Natural killer cell (primary cell): Measurements from ENCODE around the gene BRF1. TPM values are rescaled to one million over a fixed set of nuclear protein-coding genes. Genes with fewer than 3 reads are reported as not detected.

Experiments
- ATAC-seq, 3 donors: fragments of 150-1000 bp in 2 of 3; fragments of 200-7000 bp in 1 of 3; cut with Tn5 transposase; 1 replicate in 1 of 3; 2 replicates in 2 of 3; pipeline ENCODE4 v1.10.0; 2021; ENCODE audit warnings: mild to moderate bottlenecking in 2 of 3, moderate library complexity in 2 of 3
- DNase-seq, 2 donors: peaks; one replicate each; pipeline versions ENCODE4 v3.0.0 to v3.0.0-alpha.2; 2013 to 2021; ENCODE audit warnings: mixed read lengths in 1 of 2
- H3K27ac ChIP-seq: one replicate; pipeline ENCODE4 v1.5.1; 2013; ENCODE audit warnings: mild to moderate bottlenecking, low read length
- H3K27me3 ChIP-seq: one replicate; pipeline ENCODE4 v1.6.1; 2013; ENCODE audit warnings: low read length; ENCODE audit not compliant: control insufficient read depth, insufficient read depth
- H3K36me3 ChIP-seq: one replicate; pipeline ENCODE4 v1.6.1; 2013; ENCODE audit warnings: low read length; ENCODE audit not compliant: control insufficient read depth, insufficient read depth
- H3K4me1 ChIP-seq: one replicate; pipeline ENCODE4 v1.6.1; 2013; ENCODE audit warnings: low read length; ENCODE audit not compliant: control insufficient read depth, insufficient read depth
- H3K4me3 ChIP-seq: one replicate; pipeline ENCODE4 v1.5.1; 2013; ENCODE audit warnings: low read length
- H3K9me3 ChIP-seq: one replicate; pipeline ENCODE4 v1.6.1; 2013; ENCODE audit warnings: low read length; ENCODE audit not compliant: control insufficient read depth, insufficient read depth
- H3K27ac Mint-ChIP-seq, 2 donors: one replicate each; pipeline ENCODE4 v1.8.0; 2022; ENCODE audit warnings: mild to moderate bottlenecking in 2 of 2, mixed read lengths in 2 of 2, moderate library complexity in 1 of 2
- H3K27me3 Mint-ChIP-seq, 2 donors: one replicate each; pipeline ENCODE4 v1.8.0; 2022; ENCODE audit warnings: low read depth in 2 of 2, mixed read lengths in 2 of 2
- H3K36me3 Mint-ChIP-seq: one replicate; pipeline ENCODE4 v1.8.0; 2022; ENCODE audit warnings: mixed read lengths
- H3K4me1 Mint-ChIP-seq, 2 donors: one replicate each; pipeline ENCODE4 v1.8.0; 2022; ENCODE audit warnings: mixed read lengths in 2 of 2
- H3K4me3 Mint-ChIP-seq: one replicate; pipeline ENCODE4 v1.8.0; 2022; ENCODE audit warnings: mild to moderate bottlenecking, moderate library complexity, mixed read lengths
- H3K9me3 Mint-ChIP-seq, 2 donors: one replicate each; pipeline ENCODE4 v1.8.0; 2022; ENCODE audit warnings: mixed read lengths in 2 of 2
- WGBS: methylation state at CpG from one replicate; pipeline ENCODE4 v1.1.7; 2013; ENCODE audit warnings: missing lambda C conversion rate; ENCODE audit not compliant: insufficient coverage; 5-methylcytosine and 5-hydroxymethylcytosine counted together
- intact Hi-C: fragments of 100-400 bp; cut with micrococcal nuclease; formaldehyde crosslinking; loops from one replicate; pipeline ENCODE4 v1.14.2; 2022
- total RNA-seq, 4 donors: library from RNA; stranded (reverse); fragments of 120-200 nt in 1 of 4; gene quantifications; one replicate each; pipeline versions ENCODE4 v1.2.3 to v1.2.4, GENCODE V29; 2013 to 2022
- TF ChIP-seq, protein P1 (sequence below): fragments of 200-600 bp; IDR thresholded peaks from one replicate; pipeline ENCODE4 v1.8.0; 2022; ENCODE audit warnings: antibody characterized with exemption

The BRF1 gene
- total RNA-seq, 3 donors from 2014 or later (not counting 1 experiment from before 2014, with no cell fraction given) = 82.4 to 92.7 (median 87.4) TPM

DNA sequence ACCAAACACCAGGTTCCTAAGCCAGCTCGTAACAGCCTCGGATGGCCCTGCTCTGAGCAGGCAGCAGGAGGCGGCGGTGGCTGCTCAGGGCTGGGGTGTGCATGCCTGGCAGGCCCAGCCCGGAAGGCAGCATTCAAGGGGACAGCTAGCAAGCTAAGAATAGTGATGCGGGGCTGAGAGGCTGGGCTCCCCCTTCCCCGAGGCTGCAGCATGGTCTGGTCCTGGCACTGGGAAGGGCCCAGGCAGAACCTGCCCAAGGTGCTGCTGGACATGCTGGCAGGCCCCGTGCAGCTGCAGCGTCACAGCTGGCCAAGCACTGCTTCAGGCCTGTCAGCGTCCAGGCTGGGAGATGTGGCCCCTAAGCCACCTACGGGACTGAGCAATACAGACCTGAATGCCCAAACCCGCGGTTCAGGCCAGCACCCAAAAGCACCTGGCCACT, 93.3 kb downstream of the BRF1 start:
- Histone ChIP-seq H3K36me3 (peaks cover 6% of the 10 kb centered on the region), H3K4me3 (no peak overlapping the region), H3K27ac (no peak overlapping the region), H3K9me3 (no peaks in the 10 kb centered on the region), H3K4me1 (peaks cover 17% of the 10 kb centered on the region), H3K27me3 (no peaks in the 10 kb centered on the region)
- intact Hi-C loops = loop anchor here (10.0 kb wide), 1 partner anchor 87 kb away; no protein-coding TSS in a partner anchor
- TF ChIP-seq, protein P1, sequence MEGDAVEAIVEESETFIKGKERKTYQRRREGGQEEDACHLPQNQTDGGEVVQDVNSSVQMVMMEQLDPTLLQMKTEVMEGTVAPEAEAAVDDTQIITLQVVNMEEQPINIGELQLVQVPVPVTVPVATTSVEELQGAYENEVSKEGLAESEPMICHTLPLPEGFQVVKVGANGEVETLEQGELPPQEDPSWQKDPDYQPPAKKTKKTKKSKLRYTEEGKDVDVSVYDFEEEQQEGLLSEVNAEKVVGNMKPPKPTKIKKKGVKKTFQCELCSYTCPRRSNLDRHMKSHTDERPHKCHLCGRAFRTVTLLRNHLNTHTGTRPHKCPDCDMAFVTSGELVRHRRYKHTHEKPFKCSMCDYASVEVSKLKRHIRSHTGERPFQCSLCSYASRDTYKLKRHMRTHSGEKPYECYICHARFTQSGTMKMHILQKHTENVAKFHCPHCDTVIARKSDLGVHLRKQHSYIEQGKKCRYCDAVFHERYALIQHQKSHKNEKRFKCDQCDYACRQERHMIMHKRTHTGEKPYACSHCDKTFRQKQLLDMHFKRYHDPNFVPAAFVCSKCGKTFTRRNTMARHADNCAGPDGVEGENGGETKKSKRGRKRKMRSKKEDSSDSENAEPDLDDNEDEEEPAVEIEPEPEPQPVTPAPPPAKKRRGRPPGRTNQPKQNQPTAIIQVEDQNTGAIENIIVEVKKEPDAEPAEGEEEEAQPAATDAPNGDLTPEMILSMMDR = no peak
- H3K4me1 Mint-ChIP-seq = peaks cover 0 to 10% of the 10 kb centered on the region in 2 donors
- H3K27me3 Mint-ChIP-seq = no peaks in the 10 kb centered on the region
- H3K36me3 Mint-ChIP-seq = no peaks in the 10 kb centered on the region
- DNase-seq (peak in 1 of 2 donors; percentile 36), ATAC-seq (no peak)
- WGBS = 89% methylated on average over 13 of the region's 13 CpGs
- H3K4me3 Mint-ChIP-seq = no peak overlapping the region
- H3K27ac Mint-ChIP-seq = no peak overlapping the region
- H3K9me3 Mint-ChIP-seq = no peaks in the 10 kb centered on the region

DNA sequence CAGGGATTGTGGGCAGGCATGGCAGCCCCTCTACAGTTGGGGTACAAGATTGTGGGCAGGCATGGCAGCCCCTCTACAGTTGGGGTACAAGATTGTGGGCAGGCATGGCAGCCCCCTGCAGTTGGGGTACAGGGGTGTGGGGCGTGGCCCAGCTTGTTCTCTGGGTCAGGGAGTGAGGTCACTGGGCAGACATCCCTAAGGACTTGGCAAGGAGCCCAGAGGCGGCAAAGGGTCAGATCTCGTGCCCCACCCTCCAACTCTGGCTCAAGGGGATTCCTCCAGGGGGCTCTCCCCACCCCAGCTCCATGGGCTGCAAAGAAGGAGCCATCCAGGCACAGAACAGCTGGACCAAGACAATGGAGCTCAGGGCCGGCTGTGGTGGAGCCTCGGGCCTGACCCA, 93.9 kb downstream of the BRF1 start:
- no peaks in the 10 kb centered on the region for H3K36me3 Mint-ChIP-seq
- no peak overlapping the region for H3K27ac Mint-ChIP-seq
- H3K4me3 Mint-ChIP-seq = no peak overlapping the region
- intact Hi-C loops = loop anchor here (10.0 kb wide), 1 partner anchor 88 kb away; no protein-coding TSS in a partner anchor
- no peak for ATAC-seq
- H3K4me1 Mint-ChIP-seq = peaks cover 0 to 12% of the 10 kb centered on the region in 2 donors
- WGBS = 85% methylated on average over 5 of the region's 5 CpGs
- no peak overlapping the region for H3K4me3 ChIP-seq
- no peaks in the 10 kb centered on the region for H3K9me3 ChIP-seq
- peaks cover 6% of the 10 kb centered on the region for H3K36me3 ChIP-seq
- H3K9me3 Mint-ChIP-seq = no peaks in the 10 kb centered on the region
- TF ChIP-seq, protein P1 = no peak
- H3K4me1 ChIP-seq = peaks cover 23% of the 10 kb centered on the region
- peaks cover 0 to 2% of the 10 kb centered on the region in 2 donors for H3K27me3 Mint-ChIP-seq
- no peaks in the 10 kb centered on the region for H3K27me3 ChIP-seq
- H3K27ac ChIP-seq = no peak overlapping the region
- DNase-seq = no peak

DNA sequence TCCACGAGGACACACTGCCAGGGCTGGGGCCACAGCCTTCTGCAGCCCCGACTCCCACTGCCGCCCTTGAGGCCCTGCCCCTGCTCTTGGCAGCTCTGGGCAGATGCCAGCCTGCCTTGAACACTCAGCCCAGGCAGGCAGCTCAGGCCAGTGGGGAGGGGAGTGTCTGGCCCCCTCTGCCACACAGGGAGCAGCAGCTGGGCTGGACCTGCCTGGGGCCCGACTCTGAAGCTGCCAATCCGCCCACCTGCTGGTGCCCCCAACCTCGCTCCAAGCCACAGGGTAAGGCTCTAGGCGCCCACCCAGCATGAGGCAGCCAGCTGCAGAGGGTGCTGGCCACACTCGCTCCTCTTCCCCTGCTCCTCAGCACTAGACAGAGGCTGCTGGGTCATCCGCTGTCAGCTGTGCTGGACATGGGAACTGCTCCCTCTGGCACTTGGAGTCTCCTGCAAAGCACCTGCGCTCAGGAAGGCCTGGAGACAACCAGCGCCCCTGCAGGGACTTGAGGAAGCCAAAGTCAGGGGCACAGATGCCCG, 95.1 kb downstream of the BRF1 start:
- intact Hi-C loops = loop anchor here (10.0 kb wide), 1 partner anchor 89 kb away; no protein-coding TSS in a partner anchor
- Mint-ChIP-seq H3K9me3 (no peaks in the 10 kb centered on the region), H3K36me3 (no peaks in the 10 kb centered on the region), H3K27me3 (peaks cover 0 to 8% of the 10 kb centered on the region in 2 donors), H3K4me3 (no peak overlapping the region), H3K27ac (no peak overlapping the region), H3K4me1 (peaks cover 0 to 15% of the 10 kb centered on the region in 2 donors)
- H3K27me3 ChIP-seq = peaks cover 2% of the 10 kb centered on the region
- DNase-seq (no peak), ATAC-seq (no peak)
- H3K27ac ChIP-seq = no peak overlapping the region
- peaks cover 6% of the 10 kb centered on the region for H3K36me3 ChIP-seq
- H3K4me3 ChIP-seq = no peak overlapping the region
- WGBS = 52% methylated on average over 12 of the region's 12 CpGs
- no peaks in the 10 kb centered on the region for H3K9me3 ChIP-seq
- peaks cover 33% of the 10 kb centered on the region for H3K4me1 ChIP-seq
- TF ChIP-seq, protein P1 = no peak
